Stomach (tissue), 4 donors: ENCODE data around the gene RPS25.

Experiments
- POLR2AphosphoS5 ChIP-seq, 3 donors: sonication (generic); formaldehyde crosslinking; IDR thresholded peaks; one replicate each; pipeline ENCODE4 v1.6.1; 2016; ENCODE audit warnings: antibody characterized with exemption in 3 of 3
- TF ChIP-seq, protein P1 (sequence below), 7 experiments: fragments of 450-650 bp in 4 of 7; fragments of 200-600 bp in 3 of 7; sonication (generic) in 3 of 7; IDR thresholded peaks; one replicate each; pipeline ENCODE4 v1.5.1; 2016 to 2019; ENCODE audit warnings: antibody characterized with exemption in 7 of 7, control low read depth in 2 of 7, mild to moderate bottlenecking in 1 of 7

DNA sequence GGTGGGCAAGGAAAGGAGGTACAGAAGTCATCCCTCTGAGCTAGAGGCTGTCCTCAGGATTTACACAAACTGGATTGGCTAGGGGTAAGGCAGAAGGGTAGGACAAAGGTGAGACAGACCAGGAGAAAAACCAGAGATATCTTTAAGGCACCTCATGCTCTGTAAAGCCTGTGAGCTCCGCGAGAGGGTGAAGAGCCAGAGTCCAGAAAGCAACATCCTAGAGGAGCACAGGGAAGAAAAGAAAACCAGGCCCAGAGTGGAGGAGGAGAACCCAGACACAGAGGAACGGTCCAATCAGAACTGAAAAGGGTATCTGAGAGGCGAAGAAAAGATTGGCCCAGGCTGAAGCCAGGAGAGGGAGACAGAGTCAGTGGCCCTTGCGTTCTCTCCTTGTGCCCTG, 7.4 kb upstream of the RPS25 start:
- TF ChIP-seq, protein P1, sequence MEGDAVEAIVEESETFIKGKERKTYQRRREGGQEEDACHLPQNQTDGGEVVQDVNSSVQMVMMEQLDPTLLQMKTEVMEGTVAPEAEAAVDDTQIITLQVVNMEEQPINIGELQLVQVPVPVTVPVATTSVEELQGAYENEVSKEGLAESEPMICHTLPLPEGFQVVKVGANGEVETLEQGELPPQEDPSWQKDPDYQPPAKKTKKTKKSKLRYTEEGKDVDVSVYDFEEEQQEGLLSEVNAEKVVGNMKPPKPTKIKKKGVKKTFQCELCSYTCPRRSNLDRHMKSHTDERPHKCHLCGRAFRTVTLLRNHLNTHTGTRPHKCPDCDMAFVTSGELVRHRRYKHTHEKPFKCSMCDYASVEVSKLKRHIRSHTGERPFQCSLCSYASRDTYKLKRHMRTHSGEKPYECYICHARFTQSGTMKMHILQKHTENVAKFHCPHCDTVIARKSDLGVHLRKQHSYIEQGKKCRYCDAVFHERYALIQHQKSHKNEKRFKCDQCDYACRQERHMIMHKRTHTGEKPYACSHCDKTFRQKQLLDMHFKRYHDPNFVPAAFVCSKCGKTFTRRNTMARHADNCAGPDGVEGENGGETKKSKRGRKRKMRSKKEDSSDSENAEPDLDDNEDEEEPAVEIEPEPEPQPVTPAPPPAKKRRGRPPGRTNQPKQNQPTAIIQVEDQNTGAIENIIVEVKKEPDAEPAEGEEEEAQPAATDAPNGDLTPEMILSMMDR (IDR thresholded peaks at IDR 0.05): no peak
- no peak for TF ChIP-seq POLR2AphosphoS5 (IDR thresholded peaks at IDR 0.05)
